GM12873 (cell line): ENCODE data around the gene STRN.

Experiments
- TF ChIP-seq, protein P1 (sequence below): IDR thresholded peaks from 2 replicates; pipeline ENCODE4 v1.5.1; 2012; ENCODE audit warnings: low read depth, mild to moderate bottlenecking, moderate library complexity, low read length, control low read depth; ENCODE audit not compliant: insufficient read depth; ENCODE audit errors: missing control alignments

The STRN gene

DNA sequence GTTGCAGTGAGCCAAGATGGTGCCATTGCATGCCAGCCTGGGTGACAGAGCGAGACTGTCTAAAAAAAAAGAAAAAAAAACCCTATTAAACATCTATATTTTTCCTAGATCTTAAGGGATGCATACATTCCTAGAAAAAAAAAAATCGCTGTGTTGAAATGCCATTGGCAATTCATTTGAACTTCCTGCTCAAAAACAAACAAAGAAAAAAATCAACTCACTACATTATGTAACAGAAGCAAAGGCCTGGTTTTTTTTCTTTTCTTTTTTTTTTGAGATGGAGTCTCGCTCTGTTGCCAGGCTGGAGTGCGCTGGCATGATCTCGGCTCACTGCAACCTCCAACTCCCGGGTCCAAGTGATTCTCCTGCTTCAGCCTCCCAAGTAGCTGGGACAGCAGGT, 21.7 kb upstream of the STRN start:
- TF ChIP-seq, protein P1, sequence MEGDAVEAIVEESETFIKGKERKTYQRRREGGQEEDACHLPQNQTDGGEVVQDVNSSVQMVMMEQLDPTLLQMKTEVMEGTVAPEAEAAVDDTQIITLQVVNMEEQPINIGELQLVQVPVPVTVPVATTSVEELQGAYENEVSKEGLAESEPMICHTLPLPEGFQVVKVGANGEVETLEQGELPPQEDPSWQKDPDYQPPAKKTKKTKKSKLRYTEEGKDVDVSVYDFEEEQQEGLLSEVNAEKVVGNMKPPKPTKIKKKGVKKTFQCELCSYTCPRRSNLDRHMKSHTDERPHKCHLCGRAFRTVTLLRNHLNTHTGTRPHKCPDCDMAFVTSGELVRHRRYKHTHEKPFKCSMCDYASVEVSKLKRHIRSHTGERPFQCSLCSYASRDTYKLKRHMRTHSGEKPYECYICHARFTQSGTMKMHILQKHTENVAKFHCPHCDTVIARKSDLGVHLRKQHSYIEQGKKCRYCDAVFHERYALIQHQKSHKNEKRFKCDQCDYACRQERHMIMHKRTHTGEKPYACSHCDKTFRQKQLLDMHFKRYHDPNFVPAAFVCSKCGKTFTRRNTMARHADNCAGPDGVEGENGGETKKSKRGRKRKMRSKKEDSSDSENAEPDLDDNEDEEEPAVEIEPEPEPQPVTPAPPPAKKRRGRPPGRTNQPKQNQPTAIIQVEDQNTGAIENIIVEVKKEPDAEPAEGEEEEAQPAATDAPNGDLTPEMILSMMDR = no peak

DNA sequence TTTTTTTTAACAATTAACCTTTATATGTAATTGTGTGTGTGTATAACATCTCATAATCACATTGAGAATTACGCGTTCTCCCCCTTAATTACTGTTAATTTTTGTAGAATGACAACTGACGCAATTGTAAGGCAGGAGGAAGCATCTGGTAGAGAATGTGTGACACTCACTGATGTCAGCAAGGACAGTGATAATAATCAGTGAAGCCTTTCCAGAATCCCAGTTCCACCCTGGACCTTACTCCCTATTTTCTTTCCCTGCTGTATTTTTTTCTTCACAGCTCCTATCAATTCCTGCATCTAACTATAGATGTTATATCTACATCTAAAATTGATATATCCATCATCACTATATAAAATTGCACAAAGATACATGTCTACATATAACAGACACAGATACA, 16.1 kb upstream of the STRN start:
- TF ChIP-seq, protein P1 = no peak

DNA sequence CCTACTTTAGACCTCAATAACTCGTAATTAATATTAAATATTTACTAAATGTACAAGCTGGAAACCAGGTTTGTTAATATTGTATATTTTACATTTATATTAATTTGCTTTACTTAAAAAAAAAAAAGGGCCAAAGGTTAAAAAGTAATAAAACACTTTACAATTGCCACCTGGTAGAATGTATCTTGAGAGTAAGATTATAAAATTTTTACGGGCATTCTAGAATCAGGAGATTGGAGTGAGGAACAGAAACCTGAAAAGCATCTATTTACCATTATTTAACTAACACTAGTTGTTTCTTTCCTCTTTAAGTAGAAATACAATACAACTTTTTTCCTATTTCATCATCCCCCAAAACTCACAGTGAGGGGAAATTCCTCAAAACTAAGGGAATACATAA, 15.6 kb upstream of the STRN start:
- TF ChIP-seq, protein P1 = no peak

DNA sequence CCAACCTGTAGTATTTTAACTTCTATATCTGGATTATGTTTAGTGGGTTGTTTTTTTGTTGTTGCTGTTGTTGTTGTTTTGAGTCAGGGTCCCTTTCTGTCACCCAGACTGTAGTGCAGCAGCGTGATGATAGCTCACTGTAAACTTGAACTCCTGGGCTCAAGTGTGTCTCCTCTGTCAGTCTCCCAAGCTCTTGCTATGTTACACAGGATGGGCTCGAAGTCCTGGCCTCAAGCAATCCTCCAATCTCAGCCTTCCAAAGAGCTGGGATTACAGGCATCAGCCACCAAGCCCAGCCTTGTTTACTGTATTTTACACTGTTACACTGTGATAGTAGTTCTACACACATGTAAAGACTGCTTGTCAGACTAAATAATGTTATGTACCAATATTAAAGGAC, 9.7 kb upstream of the STRN start:
- TF ChIP-seq, protein P1 = no peak

DNA sequence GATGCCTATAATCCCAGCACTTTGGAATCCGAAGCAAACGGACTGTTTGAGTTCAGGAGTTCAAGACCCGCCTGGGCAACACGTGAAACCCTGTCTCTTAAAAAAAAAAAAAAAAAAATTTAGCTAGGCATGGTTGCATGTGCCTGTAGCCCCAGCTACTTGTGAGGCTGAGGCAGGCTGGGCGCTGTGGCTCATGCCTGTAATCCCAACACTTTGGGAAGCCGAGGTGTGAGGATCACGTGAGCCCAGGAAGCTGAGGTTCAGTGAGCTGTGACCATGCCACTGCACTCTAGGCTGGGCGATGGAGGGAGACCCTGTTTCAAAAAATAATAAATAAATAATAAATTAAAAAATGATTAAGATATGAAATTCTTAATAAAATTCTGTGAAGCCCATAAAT, 9.0 kb upstream of the STRN start:
- TF ChIP-seq, protein P1 = no peak

DNA sequence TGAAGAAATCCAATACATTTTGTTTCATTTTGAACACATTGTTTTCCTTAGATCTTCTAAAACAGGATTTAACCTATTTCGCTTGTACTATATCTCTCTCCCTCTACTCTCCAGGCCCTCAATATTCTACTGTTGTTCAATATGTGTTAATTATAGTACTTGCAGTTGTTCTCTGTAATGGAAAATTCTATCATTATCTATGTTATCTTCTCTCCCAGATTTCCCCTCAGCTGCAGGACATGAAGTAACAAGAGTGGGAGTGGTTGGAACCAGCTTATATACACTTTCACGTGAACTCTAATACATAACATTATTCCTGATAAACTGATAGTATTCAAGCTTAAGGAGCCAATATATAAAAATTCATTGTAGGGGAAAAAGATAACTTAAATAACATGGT, 7.0 kb upstream of the STRN start:
- TF ChIP-seq, protein P1 = no peak

DNA sequence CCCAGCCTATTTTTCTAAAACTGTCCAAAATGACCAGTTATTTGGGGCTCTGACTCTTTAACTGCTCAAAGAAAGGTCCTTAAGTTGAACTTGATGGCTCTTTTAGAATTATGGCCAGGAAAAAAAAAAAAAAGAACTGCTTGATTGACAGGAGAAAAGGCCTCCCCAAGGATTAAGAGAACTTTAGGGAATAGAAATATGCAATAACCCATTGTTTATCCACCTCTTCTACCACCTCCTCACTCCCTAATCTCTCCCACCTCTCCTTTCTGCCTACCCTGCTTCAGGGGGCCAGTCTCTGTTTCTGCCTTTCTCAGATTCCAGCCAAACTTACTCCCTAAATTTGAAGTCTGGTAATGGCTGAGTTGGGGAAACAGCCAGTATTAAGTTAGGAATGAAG, 5.7 kb upstream of the STRN start:
- TF ChIP-seq, protein P1 = no peak

DNA sequence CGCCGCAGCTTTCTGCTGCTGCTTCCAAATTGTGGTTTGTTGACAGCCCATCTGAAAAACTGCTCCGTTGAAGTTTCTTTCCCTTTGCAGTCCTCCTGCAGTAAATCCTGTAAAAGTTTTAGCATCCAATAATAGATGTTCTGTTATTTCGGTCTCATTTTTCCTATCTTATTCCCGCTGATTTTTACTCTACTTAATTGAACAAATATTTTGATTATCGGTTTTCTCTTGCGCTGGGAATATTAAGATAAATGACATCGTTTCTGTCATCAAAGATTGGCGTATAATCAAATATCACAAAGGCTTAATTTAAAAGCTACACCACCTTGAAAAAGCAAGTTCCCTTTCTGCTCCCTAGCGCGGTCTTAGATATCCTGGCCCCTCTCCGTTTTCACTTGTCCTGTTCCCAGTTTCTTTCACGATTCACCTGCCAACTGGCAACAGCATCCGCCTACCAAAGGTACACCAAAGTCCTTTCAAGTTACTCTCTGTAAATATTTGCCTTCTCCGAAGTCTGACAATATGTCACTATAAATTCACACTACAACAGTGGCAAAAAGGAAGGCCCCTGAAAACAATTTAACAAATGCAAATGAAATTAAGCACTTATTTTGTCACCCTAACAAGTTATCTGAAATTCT, 1.0 kb upstream of the STRN start:
- TF ChIP-seq, protein P1 = no peak
